HepG2 (cell line): ENCODE data around the gene LOC128125822.
A peak's percentile ranks its signal among the peaks of the same experiment; 100 is the strongest.

Experiments
- CREB1 ChIP-seq, 2 experiments: fragments of 450-650 bp in 1 of 2; IDR thresholded peaks; 2 replicates each; pipeline ENCODE4 v1.6.1; 2016 to 2017; ENCODE audit warnings: control low read depth in 1 of 2, mild to moderate bottlenecking in 1 of 2, missing compliant biosample characterization in 1 of 2, missing genetic modification characterization in 1 of 2
- FIP1L1 ChIP-seq: fragments of 200-400 bp; formaldehyde crosslinking; IDR thresholded peaks from 2 replicates; pipeline ENCODE4 v1.6.1; 2018; ENCODE audit warnings: low read depth, mild to moderate bottlenecking, low read length, moderate library complexity, borderline replicate concordance; ENCODE audit not compliant: insufficient read depth
- ISL2 ChIP-seq: sonication (generic); formaldehyde crosslinking; IDR thresholded peaks from 2 replicates; pipeline ENCODE4 v1.5.0; 2020; ENCODE audit warnings: missing genetic modification reagents
- MXI1 ChIP-seq: IDR thresholded peaks from 3 replicates; pipeline ENCODE4 v1.6.1; 2012; ENCODE audit warnings: low read depth, low read length, inconsistent platforms, borderline replicate concordance
- PAF1 ChIP-seq: IDR thresholded peaks from 2 replicates; pipeline ENCODE4 v1.6.1; 2016; ENCODE audit warnings: missing genetic modification reagents, missing compliant biosample characterization
- POLR2A ChIP-seq, 2 experiments: IDR thresholded peaks; 2 replicates each; pipeline ENCODE4 v1.6.1; 2011; ENCODE audit warnings: low read depth in 2 of 2, low read length in 2 of 2, mild to moderate bottlenecking in 1 of 2, moderate library complexity in 1 of 2; ENCODE audit not compliant: insufficient read depth in 1 of 2
- POLR2AphosphoS2 ChIP-seq: IDR thresholded peaks from 2 replicates; pipeline ENCODE4 v1.6.1; 2011; ENCODE audit warnings: low read depth, low read length, improper control_type of control experiment
- SNRNP70 ChIP-seq: fragments of 200-400 bp; formaldehyde crosslinking; IDR thresholded peaks from 2 replicates; pipeline ENCODE4 v1.6.1; 2017; ENCODE audit warnings: mild to moderate bottlenecking, low read depth, low read length, moderate library complexity
- SP1 ChIP-seq, 2 experiments: fragments of 450-650 bp in 1 of 2; sonication (generic) in 1 of 2; formaldehyde crosslinking in 1 of 2; IDR thresholded peaks; 2 replicates each; pipeline versions ENCODE4 v1.4.0 to v1.6.1; 2016 to 2020; ENCODE audit warnings: missing genetic modification reagents in 1 of 2
- TGIF2 ChIP-seq: IDR thresholded peaks from 2 replicates; pipeline ENCODE4 v1.6.1; 2016; ENCODE audit warnings: control low read depth, missing compliant biosample characterization
- U2AF1 ChIP-seq: fragments of 200-400 bp; formaldehyde crosslinking; optimal IDR thresholded peaks from 2 replicates; pipeline ENCODE3; 2017; ENCODE audit warnings: mild to moderate bottlenecking, low read depth, low read length
- ZKSCAN5 ChIP-seq: sonication (generic); formaldehyde crosslinking; IDR thresholded peaks from 2 replicates; pipeline ENCODE4 v1.5.1; 2020; ENCODE audit warnings: mild to moderate bottlenecking, missing genetic modification reagents
- ZNF230 ChIP-seq: sonication (generic); formaldehyde crosslinking; IDR thresholded peaks from 2 replicates; pipeline ENCODE4 v1.4.0; 2020; ENCODE audit warnings: mild to moderate bottlenecking, missing genetic modification reagents
- ZNF350 ChIP-seq: sonication (generic); formaldehyde crosslinking; IDR thresholded peaks from 2 replicates; pipeline ENCODE4 v1.4.0; 2020; ENCODE audit warnings: mild to moderate bottlenecking, low read depth, missing genetic modification reagents, borderline replicate concordance
- ZNF552 ChIP-seq: sonication (generic); formaldehyde crosslinking; IDR thresholded peaks from 2 replicates; pipeline ENCODE4 v1.9.0; 2022; ENCODE audit warnings: missing genetic modification reagents, mild to moderate bottlenecking, borderline replicate concordance
- ZNF589 ChIP-seq: sonication (generic); formaldehyde crosslinking; conservative IDR thresholded peaks from 2 replicates; pipeline ENCODE4 v1.8.0; 2022; ENCODE audit warnings: mild to moderate bottlenecking, moderate library complexity, missing genetic modification reagents
- ZNF737 ChIP-seq: sonication (generic); formaldehyde crosslinking; IDR thresholded peaks from 2 replicates; pipeline ENCODE4 v1.5.0; 2020; ENCODE audit warnings: missing genetic modification reagents, mild to moderate bottlenecking, borderline replicate concordance
- TF ChIP-seq, protein P1 (sequence below): sonication (generic); formaldehyde crosslinking; IDR thresholded peaks from 2 replicates; pipeline ENCODE4 v1.5.0; 2020; ENCODE audit warnings: missing genetic modification reagents
- TF ChIP-seq, protein P2 (sequence below): sonication (generic); formaldehyde crosslinking; IDR thresholded peaks from 2 replicates; pipeline ENCODE4 v1.4.0; 2020; ENCODE audit warnings: missing genetic modification reagents
- TF ChIP-seq, protein P3 (sequence below): sonication (generic); formaldehyde crosslinking; IDR thresholded peaks from 2 replicates; pipeline ENCODE4 v1.4.0; 2020; ENCODE audit warnings: missing genetic modification reagents
- TF ChIP-seq, protein P4 (sequence below): sonication (generic); formaldehyde crosslinking; conservative IDR thresholded peaks from 2 replicates; pipeline ENCODE4 v1.4.0; 2020; ENCODE audit warnings: missing genetic modification reagents

The LOC128125822 gene

DNA sequence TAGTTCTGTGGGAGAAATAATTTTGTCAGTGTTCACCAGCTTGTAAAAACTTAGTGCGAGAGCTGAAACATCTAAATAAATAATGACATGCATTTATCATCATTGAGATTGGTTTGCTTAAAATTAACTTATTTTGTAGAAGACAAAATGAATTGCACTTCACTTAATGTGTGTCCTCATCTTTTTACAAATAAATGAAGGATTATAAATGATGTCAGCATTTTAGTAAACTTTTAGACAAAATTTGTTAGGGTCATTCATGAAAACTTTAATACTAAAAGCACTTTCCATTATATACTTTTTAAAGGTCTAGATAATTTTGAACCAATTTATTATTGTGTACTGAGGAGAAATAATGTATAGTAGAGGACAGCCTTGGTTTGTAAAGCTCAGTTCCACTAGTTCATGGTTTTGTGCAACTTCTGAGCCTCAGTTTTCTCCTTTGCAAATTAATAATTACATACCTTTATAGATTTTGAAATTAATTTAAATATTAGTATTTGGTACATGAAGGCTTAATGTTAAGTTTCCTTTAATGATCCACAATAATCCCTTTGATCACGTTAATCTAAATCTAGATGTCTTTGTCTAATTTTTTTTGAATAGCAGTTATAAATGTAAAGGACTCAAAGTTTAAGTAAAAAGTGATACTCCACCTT, 9.2 kb downstream of the LOC128125822 start (continued):
- TF ChIP-seq, protein P1, sequence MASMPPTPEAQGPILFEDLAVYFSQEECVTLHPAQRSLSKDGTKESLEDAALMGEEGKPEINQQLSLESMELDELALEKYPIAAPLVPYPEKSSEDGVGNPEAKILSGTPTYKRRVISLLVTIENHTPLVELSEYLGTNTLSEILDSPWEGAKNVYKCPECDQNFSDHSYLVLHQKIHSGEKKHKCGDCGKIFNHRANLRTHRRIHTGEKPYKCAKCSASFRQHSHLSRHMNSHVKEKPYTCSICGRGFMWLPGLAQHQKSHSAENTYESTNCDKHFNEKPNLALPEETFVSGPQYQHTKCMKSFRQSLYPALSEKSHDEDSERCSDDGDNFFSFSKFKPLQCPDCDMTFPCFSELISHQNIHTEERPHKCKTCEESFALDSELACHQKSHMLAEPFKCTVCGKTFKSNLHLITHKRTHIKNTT (CRISPR knock-in tag): no peak
- no peak for TF ChIP-seq ZKSCAN5 (CRISPR knock-in tag)
- no peak for TF ChIP-seq ZNF552 (CRISPR knock-in tag)
- TF ChIP-seq SP1 (IDR thresholded peaks at IDR 0.05): no peak
- no peak for TF ChIP-seq SP1 (CRISPR knock-in tag; IDR thresholded peaks at IDR 0.05)
- no peak for TF ChIP-seq CREB1 (IDR thresholded peaks at IDR 0.05)
- TF ChIP-seq CREB1 (CRISPR knock-in tag; IDR thresholded peaks at IDR 0.05): 0 out of 2 replicates have a peak, but pooled peaks have one; percentile 23
- no peak for TF ChIP-seq MXI1
- TF ChIP-seq SNRNP70: 0 out of 2 replicates have a peak, but pooled peaks have one; percentile 65
- TF ChIP-seq FIP1L1: no peak
- TF ChIP-seq POLR2AphosphoS2: peak; percentile 63; the same call in 1 of the 2 replicates
- no peak for TF ChIP-seq ISL2 (CRISPR knock-in tag)
- TF ChIP-seq, protein P2, sequence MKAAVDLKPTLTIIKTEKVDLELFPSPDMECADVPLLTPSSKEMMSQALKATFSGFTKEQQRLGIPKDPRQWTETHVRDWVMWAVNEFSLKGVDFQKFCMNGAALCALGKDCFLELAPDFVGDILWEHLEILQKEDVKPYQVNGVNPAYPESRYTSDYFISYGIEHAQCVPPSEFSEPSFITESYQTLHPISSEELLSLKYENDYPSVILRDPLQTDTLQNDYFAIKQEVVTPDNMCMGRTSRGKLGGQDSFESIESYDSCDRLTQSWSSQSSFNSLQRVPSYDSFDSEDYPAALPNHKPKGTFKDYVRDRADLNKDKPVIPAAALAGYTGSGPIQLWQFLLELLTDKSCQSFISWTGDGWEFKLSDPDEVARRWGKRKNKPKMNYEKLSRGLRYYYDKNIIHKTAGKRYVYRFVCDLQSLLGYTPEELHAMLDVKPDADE (CRISPR knock-in tag): no peak
- TF ChIP-seq ZNF737 (CRISPR knock-in tag): no peak
- no peak for TF ChIP-seq PAF1 (CRISPR knock-in tag)
- TF ChIP-seq U2AF1: no peak
- TF ChIP-seq TGIF2: no peak
- TF ChIP-seq POLR2A (IDR thresholded peaks at IDR 0.05; ENCODE audit: insufficient read depth in 1 of 2, low read depth in 2 of 2, low read length in 2 of 2): peak in 1 of 2 experiments; percentile 45; a peak in 2 of 4 replicates
- TF ChIP-seq, protein P3, sequence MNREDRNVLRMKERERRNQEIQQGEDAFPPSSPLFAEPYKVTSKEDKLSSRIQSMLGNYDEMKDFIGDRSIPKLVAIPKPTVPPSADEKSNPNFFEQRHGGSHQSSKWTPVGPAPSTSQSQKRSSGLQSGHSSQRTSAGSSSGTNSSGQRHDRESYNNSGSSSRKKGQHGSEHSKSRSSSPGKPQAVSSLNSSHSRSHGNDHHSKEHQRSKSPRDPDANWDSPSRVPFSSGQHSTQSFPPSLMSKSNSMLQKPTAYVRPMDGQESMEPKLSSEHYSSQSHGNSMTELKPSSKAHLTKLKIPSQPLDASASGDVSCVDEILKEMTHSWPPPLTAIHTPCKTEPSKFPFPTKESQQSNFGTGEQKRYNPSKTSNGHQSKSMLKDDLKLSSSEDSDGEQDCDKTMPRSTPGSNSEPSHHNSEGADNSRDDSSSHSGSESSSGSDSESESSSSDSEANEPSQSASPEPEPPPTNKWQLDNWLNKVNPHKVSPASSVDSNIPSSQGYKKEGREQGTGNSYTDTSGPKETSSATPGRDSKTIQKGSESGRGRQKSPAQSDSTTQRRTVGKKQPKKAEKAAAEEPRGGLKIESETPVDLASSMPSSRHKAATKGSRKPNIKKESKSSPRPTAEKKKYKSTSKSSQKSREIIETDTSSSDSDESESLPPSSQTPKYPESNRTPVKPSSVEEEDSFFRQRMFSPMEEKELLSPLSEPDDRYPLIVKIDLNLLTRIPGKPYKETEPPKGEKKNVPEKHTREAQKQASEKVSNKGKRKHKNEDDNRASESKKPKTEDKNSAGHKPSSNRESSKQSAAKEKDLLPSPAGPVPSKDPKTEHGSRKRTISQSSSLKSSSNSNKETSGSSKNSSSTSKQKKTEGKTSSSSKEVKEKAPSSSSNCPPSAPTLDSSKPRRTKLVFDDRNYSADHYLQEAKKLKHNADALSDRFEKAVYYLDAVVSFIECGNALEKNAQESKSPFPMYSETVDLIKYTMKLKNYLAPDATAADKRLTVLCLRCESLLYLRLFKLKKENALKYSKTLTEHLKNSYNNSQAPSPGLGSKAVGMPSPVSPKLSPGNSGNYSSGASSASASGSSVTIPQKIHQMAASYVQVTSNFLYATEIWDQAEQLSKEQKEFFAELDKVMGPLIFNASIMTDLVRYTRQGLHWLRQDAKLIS (CRISPR knock-in tag): no peak
- no peak for TF ChIP-seq ZNF350 (CRISPR knock-in tag)
- TF ChIP-seq, protein P4, sequence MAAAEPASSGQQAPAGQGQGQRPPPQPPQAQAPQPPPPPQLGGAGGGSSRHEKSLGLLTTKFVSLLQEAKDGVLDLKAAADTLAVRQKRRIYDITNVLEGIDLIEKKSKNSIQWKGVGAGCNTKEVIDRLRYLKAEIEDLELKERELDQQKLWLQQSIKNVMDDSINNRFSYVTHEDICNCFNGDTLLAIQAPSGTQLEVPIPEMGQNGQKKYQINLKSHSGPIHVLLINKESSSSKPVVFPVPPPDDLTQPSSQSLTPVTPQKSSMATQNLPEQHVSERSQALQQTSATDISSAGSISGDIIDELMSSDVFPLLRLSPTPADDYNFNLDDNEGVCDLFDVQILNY: no peak
- TF ChIP-seq ZNF230 (CRISPR knock-in tag): no peak
- no peak for TF ChIP-seq ZNF589 (CRISPR knock-in tag)
